GM06990 (cell line): ENCODE results near the gene FCHSD2.

Source experiments
- DNase-seq: peaks from one replicate; pipeline ENCODE4 v3.0.0-alpha.2; 2011; ENCODE audit not compliant: insufficient read length; ENCODE audit errors: extremely low read depth
- H3K27me3 ChIP-seq: replicated peaks from 2 replicates; pipeline ENCODE4 v1.6.0; 2011; ENCODE audit warnings: low read length; ENCODE audit not compliant: control insufficient read depth, insufficient read depth
- H3K36me3 ChIP-seq: 2 replicates; pipeline ENCODE4 v1.5.1; 2011; ENCODE audit warnings: low read length; ENCODE audit not compliant: control insufficient read depth, insufficient read depth
- H3K4me3 ChIP-seq: replicated peaks from 2 replicates; pipeline ENCODE4 v1.5.1; 2011; ENCODE audit warnings: low read depth, mild to moderate bottlenecking, control low read depth, low read length
- TF ChIP-seq, protein P1 (sequence below): IDR thresholded peaks from 2 replicates; pipeline ENCODE4 v1.5.1; 2011; ENCODE audit warnings: low read length, control low read depth, mild to moderate bottlenecking, inconsistent platforms; ENCODE audit not compliant: insufficient read depth, poor library complexity, severe bottlenecking

FCHSD2 gene

GRCh38 chr11:73058989-73059674 is 83.0 kb downstream of the FCHSD2 start:
- no peak overlapping the region for H3K4me3 ChIP-seq
- TF ChIP-seq, protein P1, sequence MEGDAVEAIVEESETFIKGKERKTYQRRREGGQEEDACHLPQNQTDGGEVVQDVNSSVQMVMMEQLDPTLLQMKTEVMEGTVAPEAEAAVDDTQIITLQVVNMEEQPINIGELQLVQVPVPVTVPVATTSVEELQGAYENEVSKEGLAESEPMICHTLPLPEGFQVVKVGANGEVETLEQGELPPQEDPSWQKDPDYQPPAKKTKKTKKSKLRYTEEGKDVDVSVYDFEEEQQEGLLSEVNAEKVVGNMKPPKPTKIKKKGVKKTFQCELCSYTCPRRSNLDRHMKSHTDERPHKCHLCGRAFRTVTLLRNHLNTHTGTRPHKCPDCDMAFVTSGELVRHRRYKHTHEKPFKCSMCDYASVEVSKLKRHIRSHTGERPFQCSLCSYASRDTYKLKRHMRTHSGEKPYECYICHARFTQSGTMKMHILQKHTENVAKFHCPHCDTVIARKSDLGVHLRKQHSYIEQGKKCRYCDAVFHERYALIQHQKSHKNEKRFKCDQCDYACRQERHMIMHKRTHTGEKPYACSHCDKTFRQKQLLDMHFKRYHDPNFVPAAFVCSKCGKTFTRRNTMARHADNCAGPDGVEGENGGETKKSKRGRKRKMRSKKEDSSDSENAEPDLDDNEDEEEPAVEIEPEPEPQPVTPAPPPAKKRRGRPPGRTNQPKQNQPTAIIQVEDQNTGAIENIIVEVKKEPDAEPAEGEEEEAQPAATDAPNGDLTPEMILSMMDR: no peak
- no peak for DNase-seq
- no peaks in the 10 kb centered on the region for H3K27me3 ChIP-seq
- H3K36me3 ChIP-seq: peaks cover 2% of the 10 kb centered on the region; the same call in 1 of the 2 replicates

DNA sequence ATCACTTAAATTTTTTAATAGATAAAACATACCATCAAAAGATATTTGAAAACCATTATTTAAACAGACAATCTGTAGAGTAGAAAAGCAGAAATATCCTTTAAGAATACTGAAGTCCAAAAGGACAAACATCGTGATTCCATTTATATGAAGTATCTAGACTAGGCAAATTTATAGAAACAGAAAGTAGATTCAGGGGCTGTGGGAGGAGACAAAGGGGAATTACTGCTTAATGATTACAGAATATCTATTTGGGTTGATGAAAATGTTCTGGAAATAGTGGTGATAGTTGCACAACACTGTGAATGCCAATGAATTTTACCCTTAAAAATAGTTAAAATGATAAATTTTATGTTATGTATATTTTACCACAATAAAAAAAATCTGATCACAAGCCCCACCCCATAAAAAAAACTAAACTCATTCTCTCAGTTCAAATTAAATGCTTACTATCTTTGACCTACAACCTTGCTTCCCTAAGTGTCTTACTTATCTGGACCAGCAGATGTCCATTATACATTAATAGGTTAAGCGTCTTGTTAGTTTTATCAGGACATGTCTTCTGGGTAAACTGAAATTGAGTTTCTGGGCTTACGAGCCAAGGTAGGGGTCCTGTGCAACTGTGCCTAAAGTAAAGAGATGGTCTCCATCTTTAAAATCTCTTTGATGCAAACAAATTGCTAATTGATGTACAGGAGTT is 86.3 kb downstream of the FCHSD2 start:
- H3K4me3 ChIP-seq: no peak overlapping the region
- H3K27me3 ChIP-seq: no peaks in the 10 kb centered on the region
- no peaks in the 10 kb centered on the region; the same call in 1 of the 2 replicates for H3K36me3 ChIP-seq
- TF ChIP-seq, protein P1: no peak
- DNase-seq: no peak

DNA sequence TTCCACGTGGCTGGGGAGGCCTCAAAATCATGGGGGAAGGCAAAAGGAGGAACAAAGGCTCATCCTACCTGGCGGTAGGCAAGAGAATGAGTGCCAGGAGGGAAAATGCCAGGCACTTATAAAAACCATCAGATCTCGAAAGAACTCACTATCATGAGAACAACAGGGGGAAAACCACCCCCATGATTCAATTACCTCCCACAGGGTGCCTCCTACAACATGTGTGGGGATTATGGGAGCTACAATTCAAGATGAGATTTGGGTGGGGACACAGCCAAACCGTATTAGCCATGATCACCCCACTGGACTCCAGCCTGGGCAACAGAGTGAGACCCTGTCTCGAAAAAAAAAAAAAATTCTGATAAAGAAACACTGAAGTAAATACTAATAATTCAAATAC is 87.1 kb downstream of the FCHSD2 start:
- no peak overlapping the region for H3K4me3 ChIP-seq
- DNase-seq: no peak
- TF ChIP-seq, protein P1: no peak
- no peaks in the 10 kb centered on the region; the same call in 1 of the 2 replicates for H3K36me3 ChIP-seq
- H3K27me3 ChIP-seq: no peaks in the 10 kb centered on the region

DNA sequence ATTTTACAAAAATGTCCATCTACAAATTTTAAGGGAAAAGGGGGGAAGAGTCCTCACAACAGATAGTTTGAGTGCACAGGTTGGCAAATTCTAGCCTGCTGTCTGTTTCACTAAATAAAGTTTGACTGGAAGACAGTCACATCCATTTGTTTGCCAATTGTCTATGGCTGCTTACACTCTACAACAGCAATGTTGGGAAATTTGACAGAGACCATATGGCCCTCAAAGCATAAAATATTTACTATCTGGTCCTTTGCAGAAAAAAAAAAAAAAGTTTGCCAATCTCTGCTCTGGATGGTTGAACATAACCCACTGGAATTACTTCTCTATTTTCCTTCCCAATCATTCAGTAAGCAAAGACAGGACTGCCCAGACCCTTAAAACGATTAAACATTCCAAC is 88.2 kb downstream of the FCHSD2 start:
- Histone ChIP-seq H3K27me3 (no peaks in the 10 kb centered on the region), H3K36me3 (no peaks in the 10 kb centered on the region; the same call in 1 of the 2 replicates), H3K4me3 (no peak overlapping the region)
- TF ChIP-seq, protein P1: no peak
- DNase-seq: no peak

DNA sequence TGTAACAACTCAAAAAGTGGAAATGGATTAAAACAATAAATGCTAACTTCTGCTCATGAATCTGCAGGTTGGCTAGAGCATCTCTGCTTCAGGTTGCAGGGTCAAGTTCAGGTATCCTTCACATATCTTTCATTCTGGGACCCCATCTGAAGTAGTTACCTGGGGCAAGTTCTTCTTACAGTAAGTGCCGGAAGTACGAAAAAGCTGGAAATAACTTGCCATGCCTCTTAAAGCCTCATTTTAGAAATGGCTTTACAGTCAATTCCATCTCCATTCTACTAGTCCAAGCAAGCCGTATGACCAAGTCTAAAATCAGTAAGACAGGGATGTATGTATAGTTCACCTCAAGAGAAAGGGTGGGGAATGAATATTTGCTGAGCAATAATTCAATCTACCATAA is 93.7 kb downstream of the FCHSD2 start:
- DNase-seq: no peak
- H3K27me3 ChIP-seq: no peaks in the 10 kb centered on the region
- TF ChIP-seq, protein P1: no peak
- no peaks in the 10 kb centered on the region; the same call in 1 of the 2 replicates for H3K36me3 ChIP-seq
- peak overlapping the region; percentile 46 for H3K4me3 ChIP-seq
